HG03064 (cell line): ENCODE measurements around the gene DIS3L2.

Experiments
- ATAC-seq: cut with Tn5 transposase; IDR thresholded peaks from one replicate; pipeline ENCODE4 v1.9.1; 2021; ENCODE audit warnings: low read depth; ENCODE audit not compliant: unreplicated experiment

Gene DIS3L2

DNA sequence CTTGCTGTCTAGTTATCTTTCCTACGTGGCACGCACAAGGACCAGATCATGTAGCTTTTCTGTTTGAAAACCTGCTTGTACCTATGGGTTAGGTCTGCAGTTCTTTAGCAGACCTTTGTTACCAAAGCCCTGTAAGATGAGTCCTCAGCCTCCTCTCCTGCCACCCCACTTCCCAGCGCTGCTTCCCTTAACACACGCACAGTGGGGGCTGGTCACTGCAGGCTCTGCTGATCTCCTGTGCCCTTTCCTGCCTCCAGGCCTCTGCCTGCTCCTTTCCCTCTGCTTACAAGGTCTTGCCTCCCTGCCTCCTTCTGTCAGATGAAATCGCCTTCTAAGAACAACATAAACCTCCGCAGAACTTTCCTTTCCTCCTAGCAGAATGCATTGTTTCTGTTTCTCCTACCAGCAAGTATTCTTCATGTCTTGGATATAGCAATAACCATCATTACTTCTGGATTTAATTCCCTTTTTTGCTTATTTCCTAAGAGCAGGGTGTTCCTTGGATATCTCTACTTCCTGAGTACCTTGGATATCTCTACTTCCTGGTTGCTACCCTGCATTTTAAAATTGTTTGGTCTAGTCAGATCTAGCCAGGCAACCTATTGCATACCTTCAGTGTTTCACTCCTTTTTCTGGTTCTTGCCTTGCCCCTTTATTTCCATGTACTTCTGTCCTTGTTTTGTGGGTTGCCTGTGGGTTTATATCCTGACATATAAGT lies 257.4 kb downstream of the DIS3L2 start:
- no peak for ATAC-seq

DNA sequence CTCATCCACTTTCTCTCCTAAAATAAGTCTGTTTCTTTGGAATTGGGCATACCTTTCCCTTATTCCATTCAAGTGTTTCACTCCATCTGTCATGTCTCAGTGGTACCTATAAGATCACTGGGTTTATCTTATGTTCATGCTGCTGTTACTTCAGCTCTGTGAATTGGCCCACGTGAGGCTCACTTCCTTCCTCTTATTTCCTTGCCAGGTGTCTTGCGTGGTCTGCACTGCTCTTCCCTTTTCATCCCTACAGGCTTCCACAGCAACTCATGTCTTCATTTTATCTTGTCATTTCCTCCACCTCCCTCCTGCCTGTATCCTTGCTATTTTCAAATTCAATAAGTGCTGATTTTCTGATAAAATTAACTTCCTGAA lies 258.0 kb downstream of the DIS3L2 start:
- no peak for ATAC-seq

DNA sequence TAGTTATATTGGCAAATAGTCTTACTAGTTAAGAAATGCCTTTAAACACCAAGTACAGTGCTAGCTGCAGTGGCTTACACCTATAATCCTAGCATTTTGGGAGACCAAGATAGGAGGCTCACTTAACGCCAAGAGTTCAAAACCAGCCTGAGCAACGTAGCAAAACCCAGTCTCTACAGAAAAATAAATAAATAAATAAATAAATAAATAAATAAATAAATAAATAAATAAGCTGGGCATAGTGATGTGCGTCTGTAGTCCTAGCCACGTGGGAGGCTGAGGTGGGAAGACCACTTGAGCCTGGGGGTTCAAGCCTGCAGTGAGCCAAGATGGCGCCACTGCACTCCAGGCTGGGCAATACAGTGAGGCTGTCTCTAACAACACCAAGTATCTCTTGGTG lies 258.4 kb downstream of the DIS3L2 start:
- no peak for ATAC-seq

DNA sequence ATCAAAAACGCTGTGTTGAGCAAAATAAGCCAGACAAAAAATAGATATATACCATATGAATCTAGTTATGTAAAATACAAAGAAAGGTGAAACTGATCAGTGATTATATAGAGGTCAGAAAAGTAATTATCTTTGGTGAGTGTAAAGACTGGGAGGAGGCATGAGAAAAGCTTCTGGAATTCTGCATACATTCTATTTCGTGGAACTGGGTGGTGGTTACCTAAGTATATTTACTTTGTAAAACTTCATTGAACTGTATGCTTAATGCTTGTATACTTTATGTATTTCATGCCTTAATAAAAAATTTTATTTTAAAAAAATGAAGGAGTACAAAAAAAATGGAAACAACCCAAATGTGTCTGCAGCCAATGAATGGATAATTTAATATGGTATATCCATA lies 263.9 kb downstream of the DIS3L2 start:
- no peak for ATAC-seq

DNA sequence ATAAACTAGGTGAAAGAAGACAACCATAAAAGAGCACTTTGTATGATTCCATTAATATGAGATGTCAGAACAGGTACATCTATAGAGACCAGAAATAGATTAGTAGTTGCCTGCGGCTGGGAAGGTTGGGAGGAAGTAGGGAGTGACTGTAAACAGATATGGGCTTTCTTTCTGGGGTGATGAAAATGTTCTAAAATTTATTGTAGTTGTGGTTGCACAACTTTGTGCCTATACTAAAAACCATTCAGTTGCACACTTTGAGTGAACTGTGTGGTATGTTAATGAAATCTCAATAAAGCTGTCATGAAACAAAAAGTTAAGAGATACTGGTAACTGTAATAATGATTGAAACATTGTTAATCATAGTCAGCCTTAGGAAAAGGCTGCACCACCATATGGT lies 264.4 kb downstream of the DIS3L2 start:
- ATAC-seq: no peak

DNA sequence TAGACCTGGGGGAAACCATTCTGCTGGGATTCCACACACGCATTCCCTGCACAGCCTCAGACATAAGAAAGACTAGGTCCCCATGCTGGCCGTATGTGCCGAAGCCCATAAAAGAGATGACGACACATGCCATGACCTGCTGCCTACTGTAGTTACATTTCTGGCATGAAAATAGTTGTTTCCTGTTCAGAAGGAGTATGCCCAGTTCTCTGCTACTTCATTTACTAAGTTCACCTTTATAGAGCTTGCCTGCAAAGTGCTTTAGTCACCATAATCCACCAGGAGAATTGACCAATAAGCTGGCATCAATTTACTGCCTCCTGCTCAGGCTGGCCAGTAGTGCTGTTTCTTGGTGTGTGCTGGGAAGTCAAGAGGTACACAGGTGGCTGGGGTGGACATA lies 266.8 kb downstream of the DIS3L2 start:
- no peak for ATAC-seq

DNA sequence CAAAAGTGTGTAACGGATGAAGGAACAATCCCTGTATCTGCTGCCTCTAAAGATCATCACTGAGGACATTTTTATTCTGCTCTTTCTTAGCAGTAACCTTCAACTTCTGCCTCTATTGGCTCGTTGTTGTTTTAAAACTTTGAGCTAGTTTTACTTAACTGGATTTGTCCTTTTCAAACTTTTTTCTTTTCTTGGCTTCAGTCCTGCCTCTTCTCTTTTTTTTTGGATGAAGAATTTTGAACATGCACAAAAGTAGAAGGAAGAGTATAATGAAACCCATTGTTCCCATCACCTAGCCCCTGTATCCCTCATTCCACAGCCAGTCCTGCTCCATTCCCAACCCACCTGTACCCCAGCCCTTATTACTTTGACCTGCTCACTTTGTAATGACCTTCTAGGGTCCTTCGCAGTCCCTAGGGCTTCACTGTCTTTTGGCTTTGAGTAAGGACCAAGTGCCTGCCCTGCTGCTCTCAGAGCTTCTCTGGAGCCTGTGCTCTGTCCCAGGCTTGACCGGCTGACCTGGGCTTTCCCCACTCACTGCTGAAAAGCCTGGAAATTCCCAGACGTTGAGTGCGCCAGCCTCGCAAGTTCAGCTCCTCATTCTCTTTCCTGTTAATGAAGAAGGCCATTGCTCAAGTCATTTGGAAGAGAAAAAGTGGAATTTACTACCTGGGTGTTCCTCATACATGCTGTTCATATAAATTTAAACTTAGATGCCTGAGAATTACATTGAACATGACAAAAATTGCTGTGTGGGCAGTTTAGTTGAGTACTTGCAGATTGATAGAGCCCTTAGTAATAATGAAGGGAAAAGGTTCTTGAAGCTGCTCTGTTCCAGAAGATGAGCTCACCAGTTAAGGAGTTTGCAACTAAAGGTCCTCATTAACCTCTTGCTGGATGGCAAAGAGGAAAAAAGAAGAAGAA lies 267.7 kb downstream of the DIS3L2 start:
- no peak for ATAC-seq

DNA sequence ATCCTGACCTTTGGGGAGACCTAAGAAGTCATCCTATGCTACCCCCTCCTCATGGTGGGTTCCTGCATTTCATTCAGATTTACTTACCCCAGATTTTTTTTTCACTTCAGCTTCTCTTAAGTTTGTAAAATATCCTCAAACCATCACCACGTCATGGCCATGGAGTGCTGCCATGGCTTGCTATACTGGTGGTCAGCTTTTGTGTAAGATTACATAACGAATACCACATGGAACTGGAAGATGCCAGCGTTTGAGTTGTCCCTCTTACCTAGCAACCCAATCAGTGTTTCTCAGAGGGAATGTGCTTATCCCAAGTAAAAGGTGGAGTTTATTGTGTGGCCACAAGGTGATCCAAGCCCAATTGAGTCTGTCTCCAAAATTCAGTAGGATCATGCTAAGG lies 268.4 kb downstream of the DIS3L2 start:
- ATAC-seq: no peak

DNA sequence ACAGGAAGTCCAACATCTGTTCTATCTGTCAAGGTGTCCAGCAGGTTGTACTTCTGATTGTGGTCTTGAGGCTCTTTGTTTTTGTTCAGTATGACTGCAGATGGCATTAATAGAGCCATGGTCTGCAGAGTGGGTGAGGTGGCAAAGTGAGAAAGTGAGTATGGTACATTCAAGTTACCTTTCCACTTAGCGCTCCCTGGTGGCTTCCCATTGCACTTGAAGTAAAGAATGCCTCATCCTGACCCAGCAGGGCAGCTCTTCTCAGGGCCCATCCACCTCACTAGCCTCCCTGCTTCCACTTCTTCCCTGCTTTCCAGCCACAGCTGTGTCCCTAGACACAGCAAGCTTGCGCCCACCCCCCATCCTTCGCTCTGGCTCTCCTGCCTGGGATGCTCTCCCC lies 269.0 kb downstream of the DIS3L2 start:
- no peak for ATAC-seq

DNA sequence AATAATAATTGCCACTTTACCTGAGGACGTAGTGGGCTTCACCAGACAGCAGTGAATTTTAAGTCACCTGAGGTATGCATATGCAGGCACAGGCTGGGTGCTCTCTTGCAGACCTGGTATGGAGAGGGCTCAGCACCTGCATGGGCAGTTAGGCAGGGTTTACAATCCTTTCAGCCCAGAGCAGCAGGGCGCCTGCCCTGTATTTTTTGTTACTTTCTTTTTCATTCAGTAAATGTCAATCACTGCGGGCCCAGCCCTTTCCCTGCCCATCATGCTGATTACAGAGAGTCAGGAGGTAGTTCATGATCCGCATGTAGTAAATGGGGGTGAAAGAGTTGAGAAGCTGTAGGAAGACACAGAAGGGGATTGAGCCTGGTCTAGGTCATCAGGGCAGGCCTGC lies 270.0 kb downstream of the DIS3L2 start:
- ATAC-seq: no peak

DNA sequence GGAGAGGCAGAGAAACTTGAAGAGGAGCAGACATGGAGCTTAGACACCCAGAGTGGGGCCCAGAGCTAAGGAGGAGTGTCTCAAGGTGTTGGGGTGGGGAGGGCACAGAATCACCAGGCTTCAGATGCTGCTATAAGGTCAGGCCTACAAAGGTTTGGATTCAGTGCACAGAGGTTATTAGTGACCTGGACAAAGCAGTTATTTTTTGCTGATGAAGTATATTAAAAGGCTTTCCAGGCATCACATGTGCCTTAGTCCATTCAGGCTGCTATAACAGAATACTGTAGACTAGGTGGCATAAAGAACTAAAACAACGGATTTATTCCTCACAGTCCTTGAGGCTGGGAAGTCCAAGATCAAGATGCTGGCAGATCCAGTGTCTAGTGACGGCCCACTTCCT lies 271.4 kb downstream of the DIS3L2 start:
- ATAC-seq: no peak

DNA sequence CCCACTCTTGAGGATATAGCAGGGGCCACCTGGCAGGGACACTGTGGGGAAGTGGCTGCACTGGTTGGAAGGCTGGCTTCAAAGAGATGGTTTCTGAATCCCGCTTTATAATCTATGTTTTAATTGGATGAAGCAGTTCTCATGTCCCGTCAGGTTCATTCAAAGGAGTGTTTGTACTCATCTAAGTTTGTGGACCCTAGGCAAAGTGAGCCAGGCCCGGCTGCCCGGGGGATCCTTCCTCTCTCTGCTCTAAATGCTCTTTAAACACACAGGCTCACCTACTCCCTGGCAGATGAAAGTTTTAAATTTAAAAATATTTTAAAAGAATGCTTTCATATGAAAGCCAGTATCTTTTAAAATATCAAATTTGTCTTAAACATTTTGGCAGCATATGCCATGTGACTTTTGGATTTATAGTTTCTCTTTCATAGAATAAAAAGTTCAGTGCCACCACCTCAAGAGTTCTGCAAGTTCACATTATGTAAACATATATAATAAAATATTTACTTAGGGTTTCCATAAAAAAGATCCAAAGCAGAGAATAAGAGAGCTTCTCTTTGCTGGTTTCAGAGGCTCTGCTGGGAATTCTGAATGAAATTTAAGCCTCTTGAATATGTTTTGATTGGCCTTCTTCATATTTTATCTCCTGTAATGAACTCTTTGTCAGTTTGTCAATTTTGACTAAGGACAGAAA lies 273.6 kb downstream of the DIS3L2 start:
- no peak for ATAC-seq

DNA sequence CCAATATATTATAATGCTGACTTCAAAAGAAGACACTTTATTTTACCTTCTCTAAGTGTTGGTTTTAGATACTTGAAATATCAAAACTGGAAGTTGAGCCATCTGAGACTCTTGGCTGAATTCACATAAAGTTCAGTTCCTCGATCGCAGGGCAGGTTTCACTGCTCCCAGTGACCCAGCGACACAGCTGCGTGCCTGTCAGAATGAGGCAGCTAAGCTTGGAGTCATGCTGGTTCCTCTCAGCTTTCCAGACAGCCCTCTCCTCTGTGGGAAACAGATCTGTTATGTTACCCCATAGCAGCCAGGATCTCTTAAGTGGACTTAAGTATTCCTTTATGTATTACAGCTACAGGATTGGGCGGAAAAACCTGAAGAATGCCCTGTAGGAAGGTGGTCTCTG lies 274.2 kb downstream of the DIS3L2 start:
- ATAC-seq: no peak

DNA sequence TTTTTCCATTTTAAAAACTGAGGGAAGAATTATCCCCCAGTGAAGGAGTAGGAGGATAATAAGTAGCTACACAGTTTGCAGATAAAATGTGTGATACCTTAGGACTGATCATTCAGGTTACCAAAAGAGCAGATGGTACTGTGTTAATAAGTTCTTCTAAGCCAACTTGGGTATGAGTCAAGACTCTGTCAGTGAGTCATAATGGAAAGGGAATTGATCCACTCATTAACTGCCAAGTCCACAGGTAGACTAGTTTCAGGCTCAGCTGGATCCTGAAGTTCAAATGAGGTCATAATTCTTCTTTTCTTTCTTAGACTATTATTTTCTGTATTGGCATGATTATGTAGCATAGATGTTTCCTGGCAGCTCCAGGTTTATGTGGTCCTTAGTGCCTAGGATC lies 274.7 kb downstream of the DIS3L2 start:
- peak; percentile 58 for ATAC-seq

DNA sequence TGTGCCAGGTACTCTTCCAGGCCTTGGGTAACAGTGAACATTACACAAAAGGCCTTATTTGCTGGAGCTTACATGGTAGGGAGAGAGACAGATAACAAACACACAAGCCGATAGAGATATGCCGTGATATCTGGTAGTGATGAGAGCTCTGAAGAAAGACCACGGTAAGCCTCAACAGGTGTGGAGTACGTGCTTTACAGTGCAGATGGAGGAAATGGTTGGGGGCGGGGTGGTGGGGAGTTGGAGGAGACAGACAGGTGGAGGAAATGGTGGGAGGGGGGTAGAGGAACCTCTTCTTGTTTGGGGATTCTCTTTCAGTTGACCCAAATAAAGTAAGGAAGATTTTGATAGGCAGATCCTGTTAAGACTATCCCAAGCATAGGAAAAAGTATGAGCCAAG lies 276.0 kb downstream of the DIS3L2 start:
- ATAC-seq: no peak

DNA sequence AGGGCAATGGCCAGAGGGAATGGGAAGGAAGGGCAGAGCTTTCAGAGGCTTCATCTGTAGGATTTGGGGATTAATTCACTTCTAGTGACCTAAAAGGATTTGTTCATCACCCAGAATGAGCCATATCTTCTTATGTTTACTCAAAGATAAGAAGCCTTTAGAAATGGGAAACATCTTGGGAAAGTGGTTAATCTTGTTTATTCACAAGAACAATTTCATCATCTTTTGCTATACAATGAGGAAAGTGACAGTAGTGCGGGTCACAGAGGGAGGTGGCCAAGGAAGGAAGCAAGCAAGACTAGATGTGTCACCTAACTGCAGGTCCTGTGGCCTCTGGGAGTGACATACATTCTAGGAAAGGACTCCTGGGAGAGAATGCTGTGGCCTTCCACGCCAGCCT lies 276.6 kb downstream of the DIS3L2 start:
- ATAC-seq: no peak

DNA sequence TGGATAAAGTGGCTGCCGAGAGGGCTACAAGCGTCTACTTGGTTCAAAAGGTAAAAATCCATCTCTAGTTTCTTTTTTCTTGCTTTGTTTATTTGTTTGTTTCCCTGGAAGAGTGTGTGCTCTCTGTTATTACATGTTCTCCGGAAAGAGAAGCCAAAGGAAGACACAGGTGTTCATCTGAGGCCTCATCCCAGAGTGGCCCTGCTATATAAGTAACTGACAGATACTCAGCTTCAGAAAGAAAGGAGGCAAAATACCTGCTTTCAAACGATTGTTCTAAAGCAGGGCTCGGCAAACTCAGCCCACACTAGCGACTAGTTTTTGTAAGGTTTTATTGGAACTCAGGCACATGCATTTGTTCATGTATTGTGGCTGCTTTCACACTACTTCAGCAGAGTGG lies 277.1 kb downstream of the DIS3L2 start:
- no peak for ATAC-seq

DNA sequence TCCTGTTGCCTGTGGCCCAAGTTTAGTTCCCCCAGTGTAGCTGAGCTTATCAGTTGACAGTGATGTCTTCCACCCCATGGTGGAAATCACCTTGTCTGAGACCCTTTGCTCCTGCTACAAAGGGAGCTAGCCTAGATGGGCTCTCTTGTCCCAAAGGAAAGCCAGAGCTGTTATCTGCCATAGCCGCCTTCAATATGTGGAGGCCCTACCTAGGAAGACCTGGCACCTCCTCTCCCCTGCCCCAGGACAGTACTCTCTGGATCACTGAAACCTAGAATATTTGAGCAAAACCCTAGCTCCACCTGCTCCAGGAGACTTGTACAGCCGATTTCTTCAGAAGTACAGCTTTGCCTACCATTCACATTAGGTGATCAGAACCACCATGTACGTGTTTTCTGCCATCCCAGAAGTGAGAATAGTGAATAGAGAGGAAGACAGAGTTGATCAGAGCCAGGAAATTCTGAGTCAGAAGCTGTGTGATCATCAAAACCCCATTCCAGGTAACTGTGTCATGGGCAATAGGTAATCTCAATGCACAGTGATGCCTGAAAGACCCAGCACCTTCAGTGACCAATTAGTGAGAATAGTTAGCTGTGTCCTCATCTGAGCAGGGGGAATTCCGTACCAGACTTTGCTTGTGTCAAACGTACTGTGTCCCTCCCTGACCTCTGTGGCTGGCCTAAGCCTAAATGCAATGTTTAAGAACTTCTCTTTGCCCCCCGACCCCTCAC lies 278.6 kb downstream of the DIS3L2 start:
- ATAC-seq: no peak

DNA sequence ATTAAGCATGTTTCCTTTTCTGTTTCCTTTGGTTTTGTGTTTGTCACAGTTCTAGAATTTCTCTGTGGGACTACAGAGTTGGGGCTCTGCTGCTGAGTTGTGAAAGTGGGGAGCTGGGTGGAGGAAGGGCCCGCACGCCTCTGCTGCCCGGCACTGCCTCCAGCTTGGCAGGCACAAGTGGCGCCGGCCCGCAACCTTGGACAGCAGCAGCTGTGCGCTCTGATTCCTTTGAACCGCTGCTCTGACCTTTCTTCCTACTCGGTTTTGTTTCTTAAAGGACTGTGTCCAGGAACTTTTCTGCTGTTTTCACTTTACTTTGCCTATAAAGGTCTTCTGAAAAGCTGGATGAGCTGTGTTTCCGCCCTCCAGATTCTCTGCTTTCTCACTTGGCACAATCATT lies 279.4 kb downstream of the DIS3L2 start:
- no peak for ATAC-seq

DNA sequence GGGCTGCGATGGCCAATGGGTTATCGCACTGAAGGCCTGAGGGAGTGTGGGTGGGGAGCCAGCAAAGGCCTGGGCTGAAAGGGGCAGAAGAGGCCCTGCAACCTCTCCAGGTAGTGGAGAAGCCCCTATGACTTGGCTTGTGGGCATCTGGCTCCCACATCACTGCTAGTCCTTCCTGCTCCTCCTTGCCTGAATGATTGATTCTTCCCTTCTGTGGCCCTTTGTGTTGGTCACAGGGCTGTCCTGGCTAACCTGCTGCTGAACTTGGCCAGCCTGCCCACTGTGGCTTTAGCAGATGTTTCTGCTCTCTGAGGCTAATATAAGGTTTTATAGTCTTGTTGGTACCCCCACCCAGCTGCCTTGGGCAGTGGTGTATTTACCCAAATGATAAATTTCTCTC lies 280.8 kb downstream of the DIS3L2 start:
- ATAC-seq: no peak

DNA sequence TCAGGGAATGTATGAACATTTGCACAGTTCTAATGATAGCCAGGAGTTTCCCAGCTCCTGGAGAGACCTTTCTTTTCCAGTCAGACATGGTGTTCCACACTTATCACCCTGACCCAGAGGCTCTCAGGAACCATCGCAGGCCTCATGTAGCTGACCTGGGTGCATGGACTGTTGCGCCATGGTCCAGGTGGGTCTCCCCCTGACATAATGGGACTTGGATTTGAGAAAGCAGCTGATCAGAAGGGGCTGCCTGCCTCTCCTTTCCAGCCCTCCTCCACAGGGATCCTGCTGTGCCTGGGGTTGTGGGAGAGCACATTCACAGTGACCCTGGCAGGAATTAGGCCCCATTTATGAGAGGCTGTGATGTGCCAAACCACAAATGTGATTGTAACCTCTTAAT lies 283.6 kb downstream of the DIS3L2 start:
- ATAC-seq: no peak
